Esophagus squamous epithelium (tissue), 5 donors: ENCODE measurements around the gene HOXA11. TPM values are rescaled to one million over a fixed set of nuclear protein-coding genes. Genes with fewer than 3 reads are reported as not detected.
A peak's percentile ranks its signal among the peaks of the same experiment; 100 is the strongest.

ENCODE experiments used
- DNase-seq: peaks from one replicate; lab custom pipeline; 2025; lab: John Stamatoyannopoulos, UW
- H3K27ac ChIP-seq, 4 donors: fragments of 200-600 bp; sonication (generic); one replicate each; pipeline ENCODE4 v1.5.1; 2016 to 2019; ENCODE audit warnings: mild to moderate bottlenecking in 1 of 4
- H3K27me3 ChIP-seq, 4 donors: fragments of 200-600 bp; sonication (generic); 1 replicate in 3 of 4; 2 replicates in 1 of 4; pipeline versions ENCODE4 v1.5.1 to v1.6.0; 2017 to 2021; ENCODE audit warnings: antibody characterized with exemption in 1 of 4
- H3K36me3 ChIP-seq, 3 donors: fragments of 200-600 bp; sonication (generic); one replicate each; pipeline ENCODE4 v1.5.1; 2016 to 2019
- H3K4me1 ChIP-seq, 3 donors: fragments of 200-600 bp; sonication (generic); one replicate each; pipeline ENCODE4 v1.5.1; 2017 to 2019
- H3K4me3 ChIP-seq, 4 donors: fragments of 200-600 bp; sonication (generic); 1 replicate in 3 of 4; 2 replicates in 1 of 4; pipeline ENCODE4 v1.5.1; 2016 to 2019; ENCODE audit warnings: mild to moderate bottlenecking in 2 of 4, moderate library complexity in 1 of 4
- H3K9me3 ChIP-seq, 3 donors: fragments of 200-600 bp; sonication (generic); one replicate each; pipeline ENCODE4 v1.5.1; 2016 to 2019
- CTCF ChIP-seq, 6 experiments: fragments of 450-650 bp in 4 of 6; fragments of 200-600 bp in 2 of 6; sonication (generic) in 2 of 6; IDR thresholded peaks; one replicate each; pipeline ENCODE4 v1.5.1; 2016 to 2019; ENCODE audit warnings: antibody characterized with exemption in 6 of 6, mild to moderate bottlenecking in 4 of 6, moderate library complexity in 4 of 6
- POLR2A ChIP-seq, 4 donors: fragments of 450-650 bp; IDR thresholded peaks; one replicate each; pipeline ENCODE4 v1.6.1; 2017; ENCODE audit warnings: antibody characterized with exemption in 4 of 4, mild to moderate bottlenecking in 4 of 4, moderate library complexity in 3 of 4
- WGBS, 2 donors: methylation state at CpG; one replicate each; pipeline ENCODE4 v1.1.5; 2018; 5-methylcytosine and 5-hydroxymethylcytosine counted together
- intact Hi-C: fragments of 100-400 bp; cut with DNase I; formaldehyde crosslinking; loops from one replicate; pipeline ENCODE4 v1.15.0; 2022
- total RNA-seq, 4 donors: library from RNA; depleted of rRNA; stranded (reverse); fragments of >200 nt; gene quantifications; one replicate each; pipeline ENCODE4 v1.1.0, GENCODE V29; 2016
- donor health status: DM: yes; HTN: yes; CAD: no.

The HOXA11 gene
- total RNA-seq, 4 donors from 2014 or later, result not detected

- Histone ChIP-seq H3K4me1 (peaks cover 30 to 77% (median 36%) of the 10 kb centered on the region in 3 donors), H3K27ac (peak overlapping the region in 3 of 4 donors; percentile 6 to 71 (median 66)), H3K36me3 (no peaks in the 10 kb centered on the region), H3K27me3 (peaks cover 19 to 99% (median 73%) of the 10 kb centered on the region in 4 donors), H3K4me3 (peak overlapping the region; percentile 28 to 65 (median 44)), H3K9me3 (no peaks in the 10 kb centered on the region)
- DNase-seq, result no peak
- 2 to 3% methylated on average over 40 to 48 of the region's 63 CpGs for WGBS, 2 donors
- TF ChIP-seq CTCF (IDR thresholded peaks at IDR 0.05), result no peak
- intact Hi-C loops, result no loop called here
Measured at GRCh38 chr7:27155816-27156507, 29.1 kb downstream of the HOXA11 start.

GRCh38 chr7:27154901-27155815, 29.9 kb downstream of the HOXA11 start:
- H3K4me1 ChIP-seq, result peaks cover 26 to 77% (median 35%) of the 10 kb centered on the region in 3 donors
- peaks cover 19 to 100% (median 72%) of the 10 kb centered on the region in 4 donors for H3K27me3 ChIP-seq
- no peaks in the 10 kb centered on the region for H3K9me3 ChIP-seq
- H3K4me3 ChIP-seq, result peak overlapping the region in 3 of 4 donors; percentile 28 to 65 (median 51)
- no peak for DNase-seq
- intact Hi-C loops, result loop anchor here (5.0 kb wide), 1 partner anchor 663 kb away; no protein-coding TSS in a partner anchor
- H3K27ac ChIP-seq, result peak overlapping the region in 1 of 4 donors; percentile 71
- H3K36me3 ChIP-seq, result no peaks in the 10 kb centered on the region
- WGBS, 2 donors, result 6 to 7% methylated on average over 29 to 39 of the region's 48 CpGs
- TF ChIP-seq POLR2A (IDR thresholded peaks at IDR 0.05) (no peak), CTCF (IDR thresholded peaks at IDR 0.05) (no peak)

GRCh38 chr7:27154369-27154768, 30.7 kb downstream of the HOXA11 start:
- H3K9me3 ChIP-seq, result no peaks in the 10 kb centered on the region
- no peak for TF ChIP-seq POLR2A (IDR thresholded peaks at IDR 0.05)
- TF ChIP-seq CTCF (IDR thresholded peaks at IDR 0.05), result no peak
- H3K4me1 ChIP-seq, result peaks cover 22 to 76% (median 33%) of the 10 kb centered on the region in 3 donors
- no peaks in the 10 kb centered on the region for H3K36me3 ChIP-seq
- no peak overlapping the region for H3K27ac ChIP-seq
- DNase-seq, result no peak
- H3K27me3 ChIP-seq, result peaks cover 18 to 100% (median 66%) of the 10 kb centered on the region in 4 donors
- 57 to 64% methylated on average over 10 of the region's 10 CpGs for WGBS, 2 donors
- no peak overlapping the region for H3K4me3 ChIP-seq
- intact Hi-C loops, result loop anchor here (5.0 kb wide), 1 partner anchor 662 kb away; no protein-coding TSS in a partner anchor

- Histone ChIP-seq H3K27ac (no peak overlapping the region), H3K4me1 (peaks cover 23 to 79% (median 33%) of the 10 kb centered on the region in 3 donors), H3K36me3 (no peaks in the 10 kb centered on the region), H3K4me3 (no peak overlapping the region), H3K9me3 (no peaks in the 10 kb centered on the region), H3K27me3 (peaks cover 15 to 100% (median 60%) of the 10 kb centered on the region in 4 donors)
- intact Hi-C loops, result loop anchor here (5.0 kb wide), 1 partner anchor 661 kb away; no protein-coding TSS in a partner anchor
- TF ChIP-seq CTCF (IDR thresholded peaks at IDR 0.05) (no peak), POLR2A (IDR thresholded peaks at IDR 0.05) (no peak)
- DNase-seq, result no peak
- WGBS, 2 donors, result 79 to 87% methylated on average over 3 of the region's 3 CpGs
Measured at GRCh38 chr7:27153526-27153925, 31.5 kb downstream of the HOXA11 start.
